OCI-LY3 (cell line): Measurements from ENCODE around the gene MTFR1L.

ENCODE experiments used
- H2AFZ ChIP-seq: fragments of 200-600, 300-600 bp; shearing (Covaris generic); 2 replicates; pipeline ENCODE4 v1.6.0; 2014; ENCODE audit warnings: antibody characterized with exemption, low read depth, low read length
- H3K27ac ChIP-seq: fragments of 200-600, 300-600 bp; sonication (generic); 2 replicates; pipeline ENCODE4 v1.5.1; 2014; ENCODE audit warnings: mild to moderate bottlenecking, low read length, moderate library complexity, mixed read lengths
- H3K27me3 ChIP-seq: fragments of 200-600, 300-600 bp; sonication (generic); 2 replicates; pipeline ENCODE4 v1.6.1; 2014; ENCODE audit warnings: low read depth, low read length, mixed read lengths
- H3K36me3 ChIP-seq: fragments of 200-600, 300-600 bp; sonication (generic); replicated peaks from 2 replicates; pipeline ENCODE3; 2014; ENCODE audit warnings: low read depth, low read length, mixed read lengths
- H3K4me1 ChIP-seq: fragments of 300-600, 200-600 bp; sonication (generic); 2 replicates; pipeline ENCODE4 v1.6.1; 2014; ENCODE audit warnings: low read length, mixed read lengths
- H3K4me2 ChIP-seq: fragments of 200-600, 300-600 bp; sonication (generic); 2 replicates; pipeline ENCODE4 v1.6.1; 2014; ENCODE audit warnings: low read length, mixed read lengths
- H3K4me3 ChIP-seq: fragments of 300-600, 200-600 bp; sonication (generic); 2 replicates; pipeline ENCODE4 v1.5.1; 2014; ENCODE audit warnings: antibody characterized with exemption, mild to moderate bottlenecking, low read length, moderate library complexity
- H3K79me2 ChIP-seq: fragments of 300-600, 200-600 bp; shearing (Covaris generic); 2 replicates; pipeline ENCODE4 v1.6.1; 2014; ENCODE audit warnings: mild to moderate bottlenecking, low read length, mixed read lengths
- H3K9ac ChIP-seq: fragments of 300-600, 200-600 bp; shearing (Covaris generic); 2 replicates; pipeline ENCODE4 v1.6.0; 2014; ENCODE audit warnings: mild to moderate bottlenecking, low read length, moderate library complexity
- H3K9me3 ChIP-seq: fragments of 200-600, 300-600 bp; shearing (Covaris generic); 2 replicates; pipeline ENCODE4 v1.6.1; 2014; ENCODE audit warnings: low read length, mixed read lengths; ENCODE audit not compliant: insufficient read depth
- H4K20me1 ChIP-seq: fragments of 200-600, 300-600 bp; sonication (generic); 2 replicates; pipeline ENCODE4 v1.6.1; 2016; ENCODE audit warnings: low read length, mixed read lengths; ENCODE audit not compliant: insufficient read depth
- EZH2phosphoT487 ChIP-seq: fragments of 200-600 bp; shearing (Covaris generic); IDR thresholded peaks from 2 replicates; pipeline ENCODE4 v1.6.1; 2018; ENCODE audit warnings: antibody characterized with exemption, mixed run types, low read depth
- TF ChIP-seq, protein P1 (sequence below): fragments of 200-600, 300-600 bp; sonication (generic); IDR thresholded peaks from 2 replicates; pipeline ENCODE4 v1.5.1; 2014; ENCODE audit warnings: antibody characterized with exemption, low read length, low read depth

Gene MTFR1L

GRCh38 chr1:25796811-25797458, 22.8 kb upstream of the MTFR1L start:
- no peaks in the 10 kb centered on the region for H3K36me3 ChIP-seq
- peak overlapping the region; percentile 45 for H3K4me2 ChIP-seq

DNA sequence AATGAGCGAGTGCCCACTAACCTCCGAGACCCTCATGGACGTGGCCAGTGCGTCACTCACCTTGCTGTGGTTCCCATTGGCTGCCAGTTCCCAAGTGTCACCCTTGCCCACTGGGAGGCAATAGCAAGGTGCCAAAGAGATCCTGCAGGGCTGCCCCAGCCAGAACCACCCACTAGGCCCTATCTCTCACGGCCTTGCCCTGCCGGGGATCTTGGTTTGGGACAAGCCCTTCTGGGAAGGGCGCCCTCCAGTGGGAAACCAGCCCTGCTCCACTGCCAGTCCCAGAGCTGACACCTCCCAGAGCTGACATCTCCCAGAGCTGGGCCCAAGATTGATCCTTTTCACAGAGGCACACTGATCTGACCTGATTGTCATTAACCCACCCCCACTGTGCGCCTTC, 21.8 kb upstream of the MTFR1L start:
- H3K9me3 ChIP-seq: no peaks in the 10 kb centered on the region
- H3K27ac ChIP-seq: no peak overlapping the region
- H3K36me3 ChIP-seq: no peaks in the 10 kb centered on the region
- no peak for TF ChIP-seq EZH2phosphoT487
- TF ChIP-seq, protein P1, sequence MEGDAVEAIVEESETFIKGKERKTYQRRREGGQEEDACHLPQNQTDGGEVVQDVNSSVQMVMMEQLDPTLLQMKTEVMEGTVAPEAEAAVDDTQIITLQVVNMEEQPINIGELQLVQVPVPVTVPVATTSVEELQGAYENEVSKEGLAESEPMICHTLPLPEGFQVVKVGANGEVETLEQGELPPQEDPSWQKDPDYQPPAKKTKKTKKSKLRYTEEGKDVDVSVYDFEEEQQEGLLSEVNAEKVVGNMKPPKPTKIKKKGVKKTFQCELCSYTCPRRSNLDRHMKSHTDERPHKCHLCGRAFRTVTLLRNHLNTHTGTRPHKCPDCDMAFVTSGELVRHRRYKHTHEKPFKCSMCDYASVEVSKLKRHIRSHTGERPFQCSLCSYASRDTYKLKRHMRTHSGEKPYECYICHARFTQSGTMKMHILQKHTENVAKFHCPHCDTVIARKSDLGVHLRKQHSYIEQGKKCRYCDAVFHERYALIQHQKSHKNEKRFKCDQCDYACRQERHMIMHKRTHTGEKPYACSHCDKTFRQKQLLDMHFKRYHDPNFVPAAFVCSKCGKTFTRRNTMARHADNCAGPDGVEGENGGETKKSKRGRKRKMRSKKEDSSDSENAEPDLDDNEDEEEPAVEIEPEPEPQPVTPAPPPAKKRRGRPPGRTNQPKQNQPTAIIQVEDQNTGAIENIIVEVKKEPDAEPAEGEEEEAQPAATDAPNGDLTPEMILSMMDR: peak; percentile 36
- H3K27me3 ChIP-seq: no peaks in the 10 kb centered on the region
- H3K4me1 ChIP-seq: peaks cover 8% of the 10 kb centered on the region
- H3K4me3 ChIP-seq: no peak overlapping the region
- H2AFZ ChIP-seq: no peak overlapping the region
- H3K4me2 ChIP-seq: no peak overlapping the region
- H3K9ac ChIP-seq: no peak overlapping the region
- H3K79me2 ChIP-seq: no peaks in the 10 kb centered on the region
- H4K20me1 ChIP-seq: no peaks in the 10 kb centered on the region

More at GRCh38 chr1:25796811-25797458, 22.8 kb upstream of the MTFR1L start:
- Histone ChIP-seq H3K27ac (no peak overlapping the region), H3K79me2 (no peaks in the 10 kb centered on the region), H4K20me1 (no peaks in the 10 kb centered on the region), H3K4me3 (peak overlapping the region; percentile 51), H3K4me1 (peaks cover 4% of the 10 kb centered on the region; the same call in 1 of the 2 replicates), H3K27me3 (no peaks in the 10 kb centered on the region), H3K9me3 (no peaks in the 10 kb centered on the region), H2AFZ (no peak overlapping the region; the same call in 1 of the 2 replicates), H3K9ac (no peak overlapping the region)
- TF ChIP-seq EZH2phosphoT487: no peak
- TF ChIP-seq, protein P1: peak; percentile 68

DNA sequence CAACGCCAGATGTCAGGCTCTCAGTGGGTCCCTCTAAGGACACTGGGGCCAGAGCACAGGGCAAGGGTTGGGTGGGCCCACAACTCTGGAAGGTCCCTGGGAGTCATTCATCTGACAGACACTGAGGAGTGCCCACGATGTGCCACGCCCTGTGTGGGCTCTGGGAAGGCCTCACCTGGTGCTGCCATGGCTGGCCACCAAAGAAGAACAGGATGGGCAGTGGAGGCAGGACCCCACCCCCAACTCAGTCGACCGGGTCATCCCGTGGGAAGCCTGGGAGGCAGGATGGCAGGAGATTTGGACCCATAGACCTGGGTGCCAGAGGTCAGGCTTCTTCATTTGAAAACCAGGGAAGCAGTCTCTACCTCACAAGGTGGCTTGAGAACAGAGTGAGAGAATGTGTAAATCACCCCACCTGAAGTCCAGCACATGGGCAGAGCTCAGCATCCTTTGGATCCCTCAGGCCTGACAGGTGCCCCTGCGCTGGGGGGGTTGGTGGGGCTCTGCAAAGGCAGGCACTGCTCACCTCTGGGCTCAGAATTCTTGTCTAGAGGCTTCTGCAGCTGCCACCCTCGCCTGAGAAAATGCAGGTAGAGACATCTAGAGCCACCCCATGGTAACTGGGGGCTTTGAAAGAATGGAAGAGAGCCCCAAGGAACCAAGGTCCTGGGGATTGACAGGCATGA, 20.9 kb upstream of the MTFR1L start:
- H3K9me3 ChIP-seq: no peaks in the 10 kb centered on the region
- peaks cover 12% of the 10 kb centered on the region for H3K4me1 ChIP-seq
- H3K4me2 ChIP-seq: no peak overlapping the region
- H3K27me3 ChIP-seq: no peaks in the 10 kb centered on the region
- no peaks in the 10 kb centered on the region for H3K79me2 ChIP-seq
- no peaks in the 10 kb centered on the region for H4K20me1 ChIP-seq
- TF ChIP-seq, protein P1: no peak
- no peak for TF ChIP-seq EZH2phosphoT487
- H3K36me3 ChIP-seq: no peaks in the 10 kb centered on the region
- no peak overlapping the region for H3K27ac ChIP-seq
- no peak overlapping the region for H3K4me3 ChIP-seq
- H3K9ac ChIP-seq: no peak overlapping the region
- no peak overlapping the region for H2AFZ ChIP-seq

GRCh38 chr1:25799352-25799934, 20.3 kb upstream of the MTFR1L start:
- peak overlapping the region; percentile 43; the same call in 1 of the 2 replicates for H3K9ac ChIP-seq

More at GRCh38 chr1:25799352-25799934, 20.3 kb upstream of the MTFR1L start:
- Histone ChIP-seq H3K4me3 (peak overlapping the region; percentile 77), H3K79me2 (no peaks in the 10 kb centered on the region), H3K9me3 (no peaks in the 10 kb centered on the region), H3K4me1 (peaks cover 18% of the 10 kb centered on the region), H3K27ac (no peak overlapping the region), H2AFZ (peak overlapping the region; percentile 46; the same call in 1 of the 2 replicates), H3K36me3 (no peaks in the 10 kb centered on the region), H3K4me2 (peak overlapping the region; percentile 72), H4K20me1 (no peaks in the 10 kb centered on the region), H3K27me3 (no peaks in the 10 kb centered on the region)
- TF ChIP-seq, protein P1: no peak
- TF ChIP-seq EZH2phosphoT487: no peak
